Measurements from ENCODE around the gene NOMO2.
"Not testable (repeated sequence)": the region's sequence is repeated elsewhere in the genome, so short reads cannot be mapped to it uniquely, and the experiment has no call there.

NOMO2 gene

DNA sequence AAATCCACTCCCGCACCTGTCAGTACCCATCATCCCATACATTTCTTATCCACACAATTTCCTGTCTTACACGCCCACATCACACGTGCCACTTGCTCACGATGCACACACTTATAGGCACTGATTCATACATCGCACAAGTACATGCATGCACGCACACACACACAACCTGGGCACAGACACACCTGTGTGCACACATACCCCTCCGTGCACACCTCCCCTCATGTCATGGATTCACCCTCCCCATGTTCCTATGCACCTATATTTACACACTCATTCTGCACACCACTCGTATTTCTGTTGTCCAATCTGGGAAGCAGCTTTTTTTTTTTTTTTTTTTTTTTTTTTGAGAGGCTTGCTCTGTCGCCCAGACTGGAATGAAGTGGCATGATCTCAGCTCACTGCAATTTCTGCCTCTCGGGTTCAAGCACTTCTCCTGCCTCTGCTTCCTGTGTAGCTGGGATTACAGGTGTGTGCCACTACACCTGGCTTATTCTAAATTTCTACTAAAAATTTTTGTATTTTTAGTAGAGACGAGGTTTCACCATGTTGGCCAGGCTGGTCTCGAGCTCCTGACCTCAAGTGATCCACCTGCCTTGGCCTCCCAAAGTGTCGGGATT, 13.5 kb upstream of the NOMO2 start:
- not testable (repeated sequence) for DNase-seq (ENCODE audit: low spot score)

DNA sequence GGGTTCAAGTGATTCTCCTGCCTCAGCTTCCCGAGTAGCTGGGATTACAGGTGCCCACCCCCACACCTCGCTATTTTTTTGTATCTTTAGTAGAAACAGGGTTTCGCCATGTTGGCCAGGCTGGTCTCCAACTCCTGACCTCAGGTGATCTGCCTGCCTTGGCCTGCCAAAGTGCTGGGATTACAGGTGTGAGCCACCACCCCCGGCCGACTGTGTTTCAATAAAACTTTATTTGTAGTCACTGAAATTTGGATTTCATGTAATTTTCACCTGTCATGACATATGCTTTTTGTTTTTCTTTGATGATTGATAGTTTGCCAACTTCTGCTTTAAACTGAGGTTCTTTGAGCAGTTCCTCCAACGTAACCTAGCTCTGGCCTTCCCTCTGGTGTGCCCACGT, 12.0 kb upstream of the NOMO2 start:
- DNase-seq (ENCODE audit: low spot score) = not testable (repeated sequence)

DNA sequence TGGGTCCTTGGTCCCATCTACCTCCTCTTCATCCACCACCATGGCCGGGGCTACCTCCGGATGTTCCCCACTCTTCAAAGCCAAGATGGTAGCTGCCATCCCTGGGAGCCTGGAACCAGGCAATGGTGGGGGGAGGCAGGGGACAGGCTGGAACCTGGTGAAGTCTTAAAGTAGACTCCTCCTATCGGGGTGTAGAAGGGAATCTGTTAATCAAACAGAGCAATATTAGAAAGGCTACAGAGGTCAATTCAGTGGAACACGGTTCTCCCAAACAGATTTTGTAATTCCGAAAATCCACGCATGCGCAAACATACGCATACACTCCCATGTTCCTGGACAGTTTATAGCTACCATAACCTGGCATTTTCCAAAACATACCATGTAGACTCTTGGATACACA, 11.1 kb upstream of the NOMO2 start:
- not testable (repeated sequence) for DNase-seq (ENCODE audit: low spot score)

DNA sequence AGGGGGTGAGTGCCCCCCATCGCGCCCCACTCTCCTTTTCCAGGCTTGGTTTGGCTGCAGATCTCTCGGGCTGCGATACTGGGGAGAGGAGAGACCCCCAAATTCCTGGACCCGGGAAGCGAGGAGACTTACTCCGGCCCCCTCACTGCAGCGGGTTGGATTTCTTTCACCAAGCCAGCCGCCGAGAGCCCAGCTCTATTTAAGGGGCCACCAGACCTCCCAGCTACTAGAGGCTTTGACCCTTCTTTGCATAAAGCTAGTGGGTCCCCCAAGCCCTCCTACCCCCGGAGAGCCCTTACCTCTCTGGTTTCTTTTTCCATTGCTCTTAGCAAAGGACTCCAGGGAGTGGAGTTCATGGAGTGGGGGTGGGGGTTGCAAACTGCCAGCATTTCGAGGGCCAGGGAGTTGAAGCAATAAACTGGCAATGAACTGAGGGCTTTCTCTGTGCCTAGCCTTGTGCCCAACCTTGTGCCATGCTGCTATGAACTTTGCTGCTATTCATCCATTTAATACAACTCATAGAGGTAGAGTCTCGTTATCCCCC, 9.5 kb upstream of the NOMO2 start:
- DNase-seq (ENCODE audit: low spot score) = not testable (repeated sequence)

DNA sequence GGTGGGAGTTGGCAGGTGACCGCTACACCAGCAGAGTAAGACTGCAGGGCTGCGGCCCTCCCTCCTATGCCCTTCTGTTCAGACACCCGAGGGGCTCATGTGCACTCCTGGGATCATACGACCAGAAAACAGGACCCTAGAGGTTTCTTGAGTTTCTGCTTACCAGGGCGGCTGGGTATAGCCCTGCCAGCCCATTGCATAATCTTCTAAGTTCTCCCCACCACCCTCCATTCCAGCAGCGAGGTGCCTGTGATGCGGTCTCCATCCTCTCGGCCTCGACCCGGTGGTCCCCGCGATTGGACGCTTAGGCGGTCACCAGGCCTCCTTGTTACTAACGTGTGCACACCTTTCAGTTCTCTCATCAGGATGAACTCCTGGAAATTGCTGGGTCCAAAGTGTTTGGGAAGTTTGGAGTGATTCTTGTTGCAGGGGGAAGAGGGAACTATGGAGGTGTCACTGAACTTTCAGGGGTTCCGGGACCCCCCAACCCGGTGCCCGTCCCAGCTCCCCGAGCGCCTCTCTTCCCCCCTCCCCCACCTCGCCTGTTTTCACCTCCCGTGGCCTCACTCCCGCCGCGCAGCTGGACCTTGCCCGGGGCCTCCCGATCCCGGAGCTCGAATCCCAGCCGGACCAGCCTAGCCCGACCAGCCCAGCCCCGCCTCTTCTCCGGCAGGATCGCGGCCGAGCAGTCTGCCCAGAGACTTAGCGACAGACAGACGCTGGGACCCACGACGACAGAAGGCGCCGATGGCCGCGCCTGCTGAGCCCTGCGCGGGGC, 8.8 kb upstream of the NOMO2 start:
- DNase-seq (ENCODE audit: low spot score) = not testable (repeated sequence)

DNA sequence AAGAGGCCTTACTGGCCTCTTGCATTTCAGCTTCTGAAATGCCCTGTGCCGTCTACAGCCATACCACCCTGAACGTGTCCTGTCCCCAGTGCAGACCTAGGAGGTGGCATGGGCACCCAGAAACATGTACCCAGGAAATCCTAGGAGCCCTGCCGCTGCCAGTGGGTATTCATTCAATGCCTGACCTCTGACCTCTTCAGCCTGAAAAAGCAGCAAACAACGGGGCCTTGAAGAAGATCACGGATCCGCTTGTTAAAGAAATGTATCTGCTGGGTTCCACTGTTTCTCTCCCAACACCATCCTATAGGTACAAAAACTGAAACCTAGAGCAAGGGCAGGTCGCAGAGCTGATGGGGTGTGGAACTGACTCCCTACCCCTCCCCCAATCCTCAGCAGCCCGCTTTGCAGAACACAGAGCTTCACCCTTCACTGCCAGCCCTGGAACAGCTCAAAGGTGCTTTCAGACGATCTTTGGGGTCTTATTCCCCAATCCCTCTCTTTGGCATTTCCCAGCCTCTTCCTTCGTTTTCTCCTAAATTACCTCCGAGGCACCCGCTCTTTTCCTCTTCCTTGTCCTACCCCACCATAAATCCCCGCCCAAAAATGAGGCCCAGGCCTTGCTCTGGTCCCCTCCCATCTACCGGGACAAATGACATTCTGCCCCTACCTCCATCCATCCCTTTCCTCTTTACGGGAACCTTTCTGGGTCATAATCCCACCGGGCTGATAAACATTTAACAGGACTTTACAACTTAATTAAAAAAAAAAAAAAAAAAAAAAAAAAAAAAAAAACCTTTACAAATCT, 1.3 kb downstream of the NOMO2 start:
- DNase-seq (ENCODE audit: low spot score) = not testable (repeated sequence)

DNA sequence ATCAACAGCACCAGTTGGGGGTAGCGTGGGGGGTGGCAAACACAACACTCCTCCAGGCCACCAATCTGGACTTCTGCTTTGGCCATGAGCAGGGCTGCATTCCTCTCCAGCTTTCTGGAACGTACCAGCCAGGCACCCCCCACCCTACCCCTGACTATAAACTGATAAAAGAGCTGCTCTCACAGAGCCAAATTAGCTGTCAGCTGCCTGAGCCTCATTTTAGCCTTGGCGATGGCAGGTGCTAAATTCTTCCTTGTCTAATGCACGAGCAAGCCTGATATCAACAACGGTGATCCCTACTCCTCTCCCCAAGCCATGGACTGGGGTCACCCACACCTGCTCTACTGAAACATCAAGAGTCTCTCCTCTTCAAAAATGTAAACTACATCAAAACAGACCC, 8.2 kb downstream of the NOMO2 start:
- DNase-seq (ENCODE audit: low spot score) = not testable (repeated sequence)

DNA sequence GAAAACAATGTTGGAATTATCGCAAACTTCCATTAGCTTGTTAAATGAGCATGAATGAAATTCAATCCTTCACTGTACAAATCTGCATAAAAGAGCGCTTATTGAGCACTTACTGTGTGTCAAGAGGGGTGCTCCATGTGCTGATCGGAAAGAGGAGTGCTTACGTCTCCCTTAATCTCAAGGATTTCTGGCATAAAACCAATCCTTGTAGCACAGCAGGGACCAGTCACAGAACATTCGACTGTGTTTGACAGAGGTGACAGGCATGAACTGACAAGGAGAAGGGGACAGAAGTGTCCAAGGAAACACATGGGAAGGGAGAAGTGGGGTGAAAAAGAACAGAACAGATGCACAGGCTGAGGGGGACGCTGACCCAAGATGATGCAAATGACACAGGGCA, 14.5 kb downstream of the NOMO2 start:
- not testable (repeated sequence) for DNase-seq (ENCODE audit: low spot score)

DNA sequence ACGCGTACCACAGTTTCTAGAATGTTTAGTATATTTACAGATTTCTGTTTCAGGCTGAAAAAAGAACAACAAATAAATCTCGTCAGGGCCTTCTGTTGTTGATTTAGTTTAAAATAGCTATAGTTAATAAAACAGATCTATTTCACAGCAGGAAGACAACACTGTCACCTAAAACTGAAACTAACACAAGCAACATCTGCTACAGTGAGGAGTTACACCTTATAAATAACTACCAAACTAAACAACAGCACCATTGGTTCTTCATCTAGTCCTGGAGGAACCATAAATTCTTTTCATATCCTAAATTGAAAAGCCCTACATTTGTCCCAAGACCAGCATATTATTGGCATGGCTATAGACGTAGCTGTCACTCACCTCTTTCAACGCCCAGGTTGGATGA, 15.0 kb downstream of the NOMO2 start:
- DNase-seq (ENCODE audit: low spot score) = not testable (repeated sequence)

DNA sequence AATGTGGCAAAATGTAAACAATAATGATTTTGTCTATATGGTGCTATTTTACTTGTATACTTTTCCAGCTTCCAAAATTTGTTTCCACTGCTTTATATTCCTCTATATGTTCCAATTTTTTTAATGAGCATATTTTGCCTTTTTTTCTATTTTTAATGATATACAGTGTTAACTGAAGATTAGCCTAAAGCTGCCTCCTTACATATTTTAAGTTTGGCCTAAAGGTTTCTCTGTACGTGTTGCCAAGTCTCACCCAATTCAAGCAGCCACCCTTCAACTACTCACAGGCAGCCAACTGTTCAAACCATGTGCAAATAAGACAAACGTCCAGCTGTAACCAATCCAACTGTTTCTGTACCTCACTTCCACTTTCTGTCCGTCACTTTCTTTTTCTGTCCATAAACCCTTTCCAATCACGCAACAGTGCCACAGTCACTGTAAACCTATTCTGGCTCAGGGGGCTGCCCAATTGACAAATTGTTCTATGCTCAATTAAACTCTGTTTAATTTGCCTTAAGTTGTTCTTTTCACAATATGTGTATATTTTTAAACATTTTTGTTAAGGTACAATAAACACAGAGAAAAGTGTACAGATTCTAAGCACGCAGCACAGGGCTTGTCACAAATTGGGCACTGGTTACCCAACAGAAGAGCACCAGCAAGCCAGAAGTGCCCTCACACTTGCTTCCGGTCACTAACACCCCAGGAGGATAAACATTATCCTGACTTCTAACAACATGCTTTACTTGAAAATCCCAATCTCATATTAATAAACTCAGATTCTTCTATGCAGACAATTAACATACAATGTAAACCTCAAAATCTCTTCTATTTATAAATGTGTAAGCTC, 17.4 kb downstream of the NOMO2 start:
- not testable (repeated sequence) for DNase-seq (ENCODE audit: low spot score)

DNA sequence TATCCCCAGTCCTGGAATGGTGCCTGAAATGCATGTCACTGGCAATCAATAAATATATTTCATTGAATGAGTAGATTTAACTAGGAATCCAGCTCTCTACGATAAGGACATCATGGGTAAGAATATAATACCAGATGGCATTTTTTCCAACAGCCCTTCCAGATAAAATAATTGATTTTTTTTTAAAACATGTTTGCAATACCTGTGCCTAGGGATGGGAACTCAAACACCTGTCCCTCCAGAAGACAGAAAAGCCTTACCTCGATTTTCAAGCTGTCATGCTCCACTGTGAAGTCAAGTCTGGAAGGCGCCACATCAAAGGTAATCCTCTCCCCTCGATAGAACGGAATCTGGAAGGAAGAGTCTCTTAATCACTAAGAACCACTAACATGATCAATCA, 20.0 kb downstream of the NOMO2 start:
- DNase-seq (ENCODE audit: low spot score) = not testable (repeated sequence)

DNA sequence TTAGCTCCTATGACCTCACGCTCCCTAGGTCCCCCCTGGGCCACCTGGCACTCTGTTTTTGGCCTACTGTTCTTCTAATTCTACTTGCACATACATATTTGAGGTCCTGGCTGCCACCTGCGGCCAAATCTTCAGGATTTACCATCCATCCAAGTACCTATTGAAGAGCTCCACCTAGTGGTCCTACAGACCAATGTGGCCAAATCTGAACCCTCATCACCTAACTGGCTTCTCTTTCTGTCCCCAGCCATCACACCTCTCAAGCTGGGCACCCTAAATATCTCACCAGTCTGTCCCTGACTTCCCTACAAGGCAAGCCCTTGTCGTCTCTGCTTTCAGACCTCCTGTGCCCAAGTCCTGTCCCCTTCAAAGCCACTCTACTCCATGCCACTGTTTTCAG, 24.9 kb downstream of the NOMO2 start:
- DNase-seq (ENCODE audit: low spot score) = not testable (repeated sequence)

DNA sequence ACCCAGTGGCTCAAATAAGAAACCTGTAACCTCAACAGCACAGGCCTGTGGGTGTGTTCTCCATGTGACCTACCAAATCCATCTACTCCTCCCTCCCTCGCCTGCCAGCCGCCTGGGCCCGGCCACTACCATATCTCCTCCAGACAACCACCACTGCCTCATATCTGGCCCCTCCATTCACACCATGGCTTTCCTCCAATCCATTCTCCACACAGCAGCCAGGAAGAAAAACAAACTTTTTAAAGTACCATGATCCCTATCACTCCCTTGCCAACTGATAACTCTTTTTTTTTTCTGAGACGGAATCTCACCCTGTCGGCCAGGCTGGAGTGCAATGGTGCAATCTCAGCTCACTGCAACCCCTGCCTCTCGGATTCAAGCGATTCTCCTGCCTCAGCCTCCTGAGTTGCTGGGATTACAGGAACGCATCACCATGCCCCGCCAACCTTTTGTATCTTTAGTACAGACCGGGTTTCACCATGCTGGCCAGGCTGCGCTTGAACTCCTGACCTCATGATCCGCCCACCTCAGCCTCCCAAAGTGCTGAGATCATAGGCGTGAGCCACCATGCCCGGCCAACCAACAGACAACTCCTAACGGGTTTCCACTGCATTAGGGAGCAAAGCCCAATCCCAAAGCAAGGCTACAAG, 26.3 kb downstream of the NOMO2 start:
- DNase-seq (ENCODE audit: low spot score) = not testable (repeated sequence)

DNA sequence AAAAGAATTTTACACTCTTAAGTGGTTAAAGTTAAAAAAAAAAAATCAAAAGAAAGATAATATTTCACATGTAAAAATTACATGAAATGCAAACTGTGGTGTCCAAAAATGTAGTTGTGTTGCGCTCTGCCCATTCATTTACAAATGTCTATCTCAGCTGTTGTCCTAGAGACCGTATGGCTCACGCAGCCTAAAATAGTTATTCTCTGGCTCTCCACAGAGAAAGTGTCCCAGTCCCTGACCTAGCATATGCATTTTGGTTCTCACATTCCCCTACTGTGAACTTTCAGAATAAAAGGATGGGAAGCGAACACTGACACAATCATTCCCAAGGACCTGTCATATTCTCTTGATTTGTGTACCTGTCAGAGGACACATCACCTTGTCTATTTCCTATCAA, 27.6 kb downstream of the NOMO2 start:
- DNase-seq (ENCODE audit: low spot score) = not testable (repeated sequence)

DNA sequence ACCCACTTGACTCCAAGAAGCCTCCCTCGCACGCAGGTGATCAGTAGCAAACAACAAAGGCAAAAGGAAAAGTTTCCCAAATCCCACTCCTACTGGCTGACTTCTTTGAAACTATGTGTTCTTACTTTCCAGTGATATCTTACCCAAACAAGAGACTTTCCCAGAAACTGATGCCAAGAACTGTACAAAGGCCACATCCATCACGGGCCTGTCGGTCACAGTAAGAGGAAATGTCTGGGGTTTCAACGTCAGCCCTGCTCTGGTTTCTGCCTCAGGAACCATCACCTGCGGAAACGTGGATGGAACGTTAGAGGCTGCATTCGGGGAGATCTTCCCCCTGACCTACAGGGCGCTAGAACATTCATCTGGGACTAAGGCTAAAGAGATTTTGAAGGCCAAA, 30.6 kb downstream of the NOMO2 start:
- not testable (repeated sequence) for DNase-seq (ENCODE audit: low spot score)

DNA sequence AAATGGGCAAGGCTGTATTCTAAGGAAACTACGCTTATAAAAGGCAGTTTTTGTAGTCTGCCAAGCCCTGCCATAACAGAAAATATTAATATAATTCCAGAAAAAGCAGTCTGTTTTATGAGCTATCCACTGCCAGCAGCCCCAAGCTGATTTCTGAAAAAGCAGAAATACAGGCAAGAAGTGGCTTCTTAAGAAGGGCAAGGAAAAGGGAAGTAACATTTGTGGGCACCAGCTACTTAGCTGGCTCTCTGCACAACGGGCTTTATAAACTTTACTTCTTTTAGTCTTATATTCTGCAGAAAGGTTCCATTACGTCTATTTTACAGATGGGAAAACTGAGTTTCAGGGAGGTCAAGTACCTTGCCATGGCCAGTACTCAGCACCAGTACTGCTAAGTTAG, 31.6 kb downstream of the NOMO2 start:
- DNase-seq (ENCODE audit: low spot score) = not testable (repeated sequence)

DNA sequence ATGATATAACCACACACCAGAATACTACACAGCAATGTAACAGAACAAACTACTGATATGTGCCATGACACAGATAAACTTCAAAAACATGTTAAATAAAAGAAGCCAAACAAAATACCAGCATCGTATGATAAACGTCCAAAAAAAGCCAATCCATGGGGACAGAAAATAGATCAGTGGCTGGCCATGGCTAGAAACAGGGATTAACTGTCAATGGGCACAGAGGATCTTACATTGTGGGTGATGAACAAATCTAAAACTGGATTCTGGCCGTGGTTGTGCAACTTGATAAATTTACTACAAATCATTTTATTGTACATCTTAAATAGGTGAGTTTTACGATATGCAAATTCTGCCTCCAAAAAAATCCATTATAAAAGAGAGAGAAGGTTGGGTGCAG, 35.4 kb downstream of the NOMO2 start:
- DNase-seq (ENCODE audit: low spot score) = not testable (repeated sequence)

DNA sequence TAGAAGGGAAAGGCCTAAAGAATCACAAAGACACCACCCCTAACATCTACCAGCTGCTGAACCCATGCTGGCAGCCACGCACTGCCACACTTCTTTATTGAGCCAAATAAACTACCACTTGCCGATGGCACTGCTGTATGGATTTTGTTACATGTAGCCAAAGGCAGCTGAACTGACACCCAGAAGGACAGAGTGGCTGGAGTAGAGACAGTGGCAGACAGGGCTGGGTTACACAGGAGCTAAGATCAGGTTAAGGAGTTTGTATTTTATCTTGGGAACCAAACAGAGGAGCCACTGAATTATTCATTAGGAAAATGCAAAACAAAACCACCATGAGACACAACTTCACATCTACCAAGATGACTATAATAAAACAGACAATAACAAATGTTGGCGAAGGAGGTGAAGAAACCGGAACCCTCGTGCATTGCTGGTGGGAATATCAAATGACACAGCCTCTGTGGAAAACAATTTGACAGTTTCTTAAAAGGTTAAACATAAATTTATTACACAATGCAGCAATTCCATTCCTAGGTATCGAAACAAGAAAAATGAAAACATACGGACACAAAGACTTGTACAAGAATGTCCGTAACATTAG, 35.9 kb downstream of the NOMO2 start:
- DNase-seq (ENCODE audit: low spot score) = not testable (repeated sequence)

DNA sequence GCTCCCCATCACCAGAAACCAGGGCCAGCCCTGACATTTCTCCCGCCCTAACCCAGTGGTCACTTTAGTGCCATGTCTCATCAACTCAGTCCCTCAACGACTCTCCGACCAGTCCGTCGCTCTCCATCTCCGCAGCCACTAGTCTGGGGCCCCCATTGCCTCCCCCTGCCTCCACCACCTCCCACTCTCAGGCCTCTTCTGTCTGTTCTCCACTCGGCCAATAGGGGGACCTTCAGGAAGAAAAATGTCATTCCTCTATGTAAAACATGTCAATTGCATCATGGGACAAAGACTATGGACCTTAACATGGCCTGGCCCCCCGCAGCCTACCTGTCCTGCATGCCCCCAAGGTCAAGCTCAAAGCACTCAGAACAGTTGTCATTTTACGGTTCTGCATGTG, 39.3 kb downstream of the NOMO2 start:
- not testable (repeated sequence) for DNase-seq (ENCODE audit: low spot score)

DNA sequence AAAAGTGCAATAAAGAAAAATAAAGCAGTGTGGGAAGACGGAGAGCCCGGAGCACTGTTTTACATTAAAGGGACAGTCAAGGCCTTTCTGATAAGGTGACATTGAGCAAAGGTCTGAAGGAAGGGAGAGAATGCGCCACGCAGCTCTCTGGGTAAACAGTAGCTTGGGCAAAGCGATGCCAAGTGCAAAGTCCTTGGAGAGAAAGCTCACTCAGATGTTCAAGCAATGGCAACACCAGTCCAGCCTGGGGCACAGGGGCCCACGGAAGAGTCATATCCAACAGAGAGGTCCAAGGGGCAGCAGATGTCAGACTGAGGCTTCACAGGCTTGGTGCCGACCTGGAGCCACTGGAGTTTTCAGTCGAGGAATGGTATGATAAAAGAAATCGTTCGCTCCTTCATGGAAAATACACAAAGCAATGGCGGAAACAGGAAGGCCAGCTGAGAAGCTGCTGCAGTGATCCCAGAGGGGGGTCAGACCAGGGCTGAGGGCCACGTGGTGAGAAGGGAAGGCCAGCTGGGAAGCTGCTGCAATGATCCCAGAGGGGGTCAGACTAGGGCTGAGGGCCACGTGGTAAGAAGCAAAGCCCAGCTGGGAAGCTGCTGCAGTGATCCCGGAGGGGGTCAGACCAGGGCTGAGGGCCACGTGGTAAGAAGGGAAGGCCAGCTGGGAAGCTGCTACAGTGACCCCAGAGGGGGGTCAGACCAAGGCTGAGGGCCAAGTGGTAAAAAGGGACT, 40.3 kb downstream of the NOMO2 start:
- DNase-seq (ENCODE audit: low spot score) = not testable (repeated sequence)

Measured in cerebellar cortex (tissue), 1 donor.